ENCODE data around the gene BIRC6. TPM values are rescaled to one million over a fixed set of nuclear protein-coding genes. Genes with fewer than 3 reads are reported as not detected.

Gene BIRC6
- total and polyA plus RNA-seq, 2 of the 4 experiments (the other 2 are of a cell fraction): 26.5 to 316 TPM

DNA sequence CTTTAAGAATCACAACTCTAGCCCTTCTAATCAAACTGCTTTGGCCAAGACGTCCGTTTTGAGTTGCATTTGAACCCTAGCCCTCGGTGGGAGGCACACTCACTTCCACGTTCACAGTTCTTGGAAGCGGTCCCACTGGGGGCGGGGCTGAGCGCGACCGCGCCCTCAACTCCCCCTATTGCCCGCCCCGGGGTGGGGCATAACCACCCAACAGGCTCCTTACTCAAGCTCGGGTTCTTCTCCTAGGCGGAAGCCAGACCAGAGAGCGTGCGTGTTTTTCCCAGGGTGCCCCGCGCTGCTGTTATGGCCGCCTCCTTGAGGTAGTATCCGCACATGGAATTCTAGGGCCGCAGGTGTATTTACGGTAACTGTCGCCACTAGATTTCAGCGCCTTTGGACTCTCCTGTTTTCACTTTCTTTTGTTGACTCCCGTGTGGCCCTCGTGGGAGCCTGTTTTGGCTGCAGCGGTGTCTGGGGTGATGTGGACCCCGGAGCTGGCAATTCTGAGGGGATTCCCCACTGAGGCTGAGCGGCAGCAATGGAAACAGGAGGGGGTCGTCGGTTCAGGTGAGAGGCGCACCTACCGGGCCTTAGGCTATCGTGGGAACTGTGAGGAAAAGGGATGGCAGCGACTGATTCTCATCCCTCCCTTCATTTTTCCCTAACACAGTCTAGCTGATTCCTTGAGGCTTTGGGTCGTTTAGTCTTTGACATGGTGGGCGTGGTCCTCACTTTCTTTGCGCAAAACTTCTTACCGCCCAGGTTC, 271.2 kb downstream of the BIRC6 start, which contains the start of gene TTC27:
TSS of gene TTC27 (plus strand) at position 237 of the 766 bp plus-strand sequence. CDS start at position 480, 243 bp downstream.
- Histone ChIP-seq H4K5ac (ENCODE audit: low read depth, low read length) (peak within 1 kb of the TSS; percentile 73), H3K4me2 (ENCODE audit: low read depth, low read length) (peak within 1 kb of the TSS; percentile 98), H3K9me1 (ENCODE audit: insufficient read depth, low read length) (peaks cover 5% of the 10 kb centered on the region), H2BK5ac (ENCODE audit: low read depth, low read length, poor library complexity, severe bottlenecking) (peak within 1 kb of the TSS; percentile 16), H3K23ac (ENCODE audit: low read depth, low read length) (peak within 1 kb of the TSS; percentile 91), H4K91ac (ENCODE audit: insufficient read depth, low read depth, low read length) (peak within 1 kb of the TSS; percentile 72), H2BK15ac (ENCODE audit: low read depth, low read length) (peak within 1 kb of the TSS; percentile 58; the same call in 1 of the 3 replicates), H3K9me3 (ENCODE audit: control insufficient read depth, insufficient read depth, low read length) (no peaks in the 10 kb centered on the region), H3K36me3 (ENCODE audit: control insufficient read depth, insufficient read depth, low read length) (no peaks in the 10 kb centered on the region), H3K4me3 (ENCODE audit: insufficient read depth, low read depth, low read length) (peak within 1 kb of the TSS; percentile 78), H2AFZ (replicated peaks; ENCODE audit: low read length, poor library complexity) (peak within 1 kb of the TSS; percentile 99), H3K4me1 (ENCODE audit: control insufficient read depth, insufficient read depth, low read length) (no peaks in the 10 kb centered on the region), H4K20me1 (ENCODE audit: insufficient read depth, low read length) (no peaks in the 10 kb centered on the region), H2AK9ac (replicated peaks; ENCODE audit: low read depth, low read length, poor library complexity) (peak within 1 kb of the TSS; percentile 98), H3K9ac (ENCODE audit: low read depth, low read length) (peak within 1 kb of the TSS; percentile 85), H2BK120ac (ENCODE audit: low read depth, low read length) (peak within 1 kb of the TSS; percentile 71), H3K18ac (ENCODE audit: low read depth, low read length) (peak within 1 kb of the TSS; percentile 22), H3K79me1 (ENCODE audit: low read depth in 1 of 2, low read length in 2 of 2) (peaks cover 9 to 23% of the 10 kb centered on the region in 2 experiments), H3K4ac (ENCODE audit: low read depth, low read length) (peak within 1 kb of the TSS; percentile 86), H3K27me3 (ENCODE audit: control insufficient read depth, insufficient read depth, low read length) (no peaks in the 10 kb centered on the region), H3K56ac (ENCODE audit: extremely low read depth, insufficient read depth, low read length) (peak within 1 kb of the TSS; percentile 54; the same call in 1 of the 2 replicates), H3K27ac (ENCODE audit: insufficient read depth, low read length) (peak within 1 kb of the TSS; percentile 11), H4K8ac (ENCODE audit: low read depth in 2 of 2, low read length in 2 of 2) (peak within 1 kb of the TSS; percentile 79 to 93), H2BK20ac (ENCODE audit: low read depth, low read length) (peak within 1 kb of the TSS; percentile 23), H3K14ac (replicated peaks; ENCODE audit: low read depth, low read length) (peak within 1 kb of the TSS; percentile 88), H2AK5ac (ENCODE audit: low read depth, low read length) (peak within 1 kb of the TSS; percentile 52)
- TSS peak; percentile 34 for BruUV-seq (replicated peaks)
- peak; percentile 93 for DNase-seq
- in situ Hi-C loops (cut with MboI; ENCODE audit: low sequenced_read_pairs): no loop called here
- WGBS, 2 experiments (ENCODE audit: extremely low coverage in 2 of 2, insufficient read length in 1 of 2): 0% methylated on average over 21 of the region's 39 CpGs; no CpG with 5 or more reads in 1 of the 2 experiments
- peak; percentile 99 for ATAC-seq (ENCODE audit: low read depth)
- dilution Hi-C loops (cut with HindIII; ENCODE audit: low sequenced_read_pairs, unreplicated experiment): no loop called here
- no peak for TF ChIP-seq BHLHE40 (IDR thresholded peaks at IDR 0.05; ENCODE audit: low read depth, low read length)
- TF ChIP-seq MXI1 (IDR thresholded peaks at IDR 0.05; ENCODE audit: borderline replicate concordance, low read depth, low read length): peak; percentile 99
- TF ChIP-seq SMC3 (IDR thresholded peaks at IDR 0.05; ENCODE audit: low read depth, low read length): 0 out of 2 replicates have a peak, but pooled peaks have one; percentile 2
- peak; percentile 12 for TF ChIP-seq RCOR1 (IDR thresholded peaks at IDR 0.05; ENCODE audit: insufficient replicate concordance, low read length)
- TF ChIP-seq MAZ (IDR thresholded peaks at IDR 0.05; ENCODE audit: borderline replicate concordance, low read depth, low read length): peak; percentile 67; the same call in 1 of the 2 replicates
- TF ChIP-seq POLR2A (IDR thresholded peaks at IDR 0.05; ENCODE audit: low read depth, low read length): peak; percentile 71; the same call in 1 of the 2 replicates
- POLR2A ChIA-PET (ENCODE audit: unreplicated experiment): no interaction called here
- CTCF ChIA-PET: no interaction called here
- intact Hi-C loops (cut with micrococcal nuclease): no loop called here
